H1 (cell line): ENCODE measurements around the gene YWHAB.

Source experiments
- BCL11A ChIP-seq, 2 experiments: IDR thresholded peaks; one replicate each; pipeline ENCODE4 v1.6.1; 2011; ENCODE audit warnings: low read depth in 2 of 2, low read length in 2 of 2, mild to moderate bottlenecking in 2 of 2
- EZH2 ChIP-seq: fragments of 200-600 bp; sonication (generic); IDR thresholded peaks from 2 replicates; pipeline ENCODE4 v1.7.1; 2012; ENCODE audit warnings: low read depth, mild to moderate bottlenecking, moderate library complexity, low read length, inconsistent platforms; ENCODE audit not compliant: severe bottlenecking
- GABPA ChIP-seq: IDR thresholded peaks from 2 replicates; pipeline ENCODE4 v1.6.1; 2011; ENCODE audit warnings: mild to moderate bottlenecking, low read length, moderate library complexity, borderline replicate concordance; ENCODE audit not compliant: insufficient read depth
- GTF2F1 ChIP-seq: IDR thresholded peaks from 2 replicates; pipeline ENCODE4 v1.6.1; 2012; ENCODE audit warnings: low read depth, low read length, improper control_type of control experiment, borderline replicate concordance
- POLR2A ChIP-seq, 2 experiments: IDR thresholded peaks; 1 replicate in 1 of 2; 2 replicates in 1 of 2; pipeline ENCODE4 v1.6.1; 2011; ENCODE audit warnings: low read depth in 2 of 2, low read length in 2 of 2, mild to moderate bottlenecking in 2 of 2; ENCODE audit errors: control extremely low read depth in 1 of 2
- POLR2AphosphoS5 ChIP-seq: IDR thresholded peaks from 2 replicates; pipeline ENCODE4 v1.6.1; 2011; ENCODE audit warnings: low read depth, low read length
- RBBP5 ChIP-seq: IDR thresholded peaks from 2 replicates; pipeline ENCODE4 v1.7.1; 2012; ENCODE audit warnings: low read depth, mild to moderate bottlenecking, inconsistent platforms, low read length, moderate library complexity, borderline replicate concordance
- SP1 ChIP-seq: IDR thresholded peaks from 2 replicates; pipeline ENCODE4 v1.6.1; 2011; ENCODE audit warnings: low read depth, low read length
- TAF1 ChIP-seq: IDR thresholded peaks from 2 replicates; pipeline ENCODE4 v1.6.1; 2011; ENCODE audit warnings: mild to moderate bottlenecking, low read depth, low read length
- TEAD4 ChIP-seq: IDR thresholded peaks from 2 replicates; pipeline ENCODE4 v1.6.1; 2012; ENCODE audit warnings: low read depth, low read length, inconsistent platforms, mixed read lengths
- ZNF274 ChIP-seq: IDR thresholded peaks from 2 replicates; pipeline ENCODE4 v1.7.0; 2012; ENCODE audit warnings: low read length, borderline replicate concordance; ENCODE audit errors: extremely low read depth
- TF ChIP-seq, protein P1 (sequence below), 3 experiments: IDR thresholded peaks; 1 replicate in 2 of 3; 2 replicates in 1 of 3; pipeline versions ENCODE4 v1.5.1 to v1.6.1; 2011; ENCODE audit warnings: low read length in 3 of 3, mild to moderate bottlenecking in 3 of 3, inconsistent platforms in 2 of 3, low read depth in 1 of 3, moderate library complexity in 1 of 3; ENCODE audit not compliant: insufficient read depth in 1 of 3; ENCODE audit errors: control extremely low read depth in 1 of 3
- TF ChIP-seq, protein P2 (sequence below): IDR thresholded peaks from 2 replicates; pipeline ENCODE4 v1.6.1; 2012; ENCODE audit warnings: low read length, inconsistent platforms

DNA sequence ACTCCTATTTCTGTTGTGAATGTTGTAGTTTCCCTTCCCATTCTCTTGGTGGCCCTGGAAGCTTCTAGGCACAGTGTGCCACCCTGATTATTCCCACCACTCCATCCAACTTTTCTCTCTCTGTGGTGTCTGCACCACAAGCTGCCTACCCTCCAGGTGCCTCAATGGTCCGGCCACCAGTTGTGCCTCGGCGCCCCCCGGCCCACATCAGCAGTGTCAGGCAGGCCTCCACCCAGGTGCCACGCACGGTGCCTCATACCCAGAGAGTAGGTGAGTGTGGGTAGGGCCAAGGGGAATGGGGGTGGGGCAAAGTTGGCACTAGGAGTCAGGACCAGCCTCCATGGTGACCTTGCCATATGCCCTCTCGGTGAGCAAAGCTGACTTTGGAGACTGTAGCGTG, 47.4 kb downstream of the YWHAB start:
- no peak for TF ChIP-seq GTF2F1
- TF ChIP-seq BCL11A (IDR thresholded peaks at IDR 0.05; ENCODE audit: low read depth in 2 of 2, low read length in 2 of 2), result no peak
- TF ChIP-seq, protein P1, sequence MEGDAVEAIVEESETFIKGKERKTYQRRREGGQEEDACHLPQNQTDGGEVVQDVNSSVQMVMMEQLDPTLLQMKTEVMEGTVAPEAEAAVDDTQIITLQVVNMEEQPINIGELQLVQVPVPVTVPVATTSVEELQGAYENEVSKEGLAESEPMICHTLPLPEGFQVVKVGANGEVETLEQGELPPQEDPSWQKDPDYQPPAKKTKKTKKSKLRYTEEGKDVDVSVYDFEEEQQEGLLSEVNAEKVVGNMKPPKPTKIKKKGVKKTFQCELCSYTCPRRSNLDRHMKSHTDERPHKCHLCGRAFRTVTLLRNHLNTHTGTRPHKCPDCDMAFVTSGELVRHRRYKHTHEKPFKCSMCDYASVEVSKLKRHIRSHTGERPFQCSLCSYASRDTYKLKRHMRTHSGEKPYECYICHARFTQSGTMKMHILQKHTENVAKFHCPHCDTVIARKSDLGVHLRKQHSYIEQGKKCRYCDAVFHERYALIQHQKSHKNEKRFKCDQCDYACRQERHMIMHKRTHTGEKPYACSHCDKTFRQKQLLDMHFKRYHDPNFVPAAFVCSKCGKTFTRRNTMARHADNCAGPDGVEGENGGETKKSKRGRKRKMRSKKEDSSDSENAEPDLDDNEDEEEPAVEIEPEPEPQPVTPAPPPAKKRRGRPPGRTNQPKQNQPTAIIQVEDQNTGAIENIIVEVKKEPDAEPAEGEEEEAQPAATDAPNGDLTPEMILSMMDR (IDR thresholded peaks at IDR 0.05; ENCODE audit: control extremely low read depth in 1 of 3, insufficient read depth in 1 of 3, low read depth in 1 of 3, low read length in 3 of 3), result no peak
- no peak for TF ChIP-seq RBBP5
- TF ChIP-seq SP1, result no peak
- TF ChIP-seq EZH2, result no peak
- TF ChIP-seq POLR2A (IDR thresholded peaks at IDR 0.05; ENCODE audit: control extremely low read depth in 1 of 2, low read depth in 2 of 2, low read length in 2 of 2), result no peak
- TF ChIP-seq TAF1, result no peak
- TF ChIP-seq GABPA, result no peak
- no peak for TF ChIP-seq POLR2AphosphoS5
- no peak for TF ChIP-seq TEAD4
- TF ChIP-seq, protein P2, sequence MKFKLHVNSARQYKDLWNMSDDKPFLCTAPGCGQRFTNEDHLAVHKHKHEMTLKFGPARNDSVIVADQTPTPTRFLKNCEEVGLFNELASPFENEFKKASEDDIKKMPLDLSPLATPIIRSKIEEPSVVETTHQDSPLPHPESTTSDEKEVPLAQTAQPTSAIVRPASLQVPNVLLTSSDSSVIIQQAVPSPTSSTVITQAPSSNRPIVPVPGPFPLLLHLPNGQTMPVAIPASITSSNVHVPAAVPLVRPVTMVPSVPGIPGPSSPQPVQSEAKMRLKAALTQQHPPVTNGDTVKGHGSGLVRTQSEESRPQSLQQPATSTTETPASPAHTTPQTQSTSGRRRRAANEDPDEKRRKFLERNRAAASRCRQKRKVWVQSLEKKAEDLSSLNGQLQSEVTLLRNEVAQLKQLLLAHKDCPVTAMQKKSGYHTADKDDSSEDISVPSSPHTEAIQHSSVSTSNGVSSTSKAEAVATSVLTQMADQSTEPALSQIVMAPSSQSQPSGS, result no peak
- no peak for TF ChIP-seq ZNF274
